CD4-positive, alpha-beta T cell (primary cell): ENCODE data around the gene NFYB. TPM values are rescaled to one million over a fixed set of nuclear protein-coding genes. Genes with fewer than 3 reads are reported as not detected.

ENCODE experiments used
- ATAC-seq: fragments of 200-7000 bp; cut with Tn5 transposase; one replicate; pipeline ENCODE4 v1.10.0; 2022; ENCODE audit warnings: mild to moderate bottlenecking; ENCODE audit not compliant: poor library complexity
- CTCF ChIA-PET: fragments of 350-600 bp; sonication (Branson Sonifier 250); formaldehyde crosslinking; loops from one replicate; lab custom pipeline; 2021; ENCODE audit warnings: antibody characterized with exemption, inconsistent platforms; lab: Charles Lee
- POLR2A ChIA-PET: fragments of 350-600 bp; sonication (Branson Sonifier 250); formaldehyde crosslinking; loops from one replicate; lab custom pipeline; 2021; ENCODE audit warnings: antibody characterized with exemption, inconsistent platforms; lab: Charles Lee
- DNase-seq, 14 experiments: peaks; one replicate each; pipeline ENCODE4 v3.0.0-alpha.2; 2013 to 2020; ENCODE audit warnings: mixed read lengths in 2 of 14
- H3K27ac ChIP-seq, 2 donors: one replicate each; pipeline versions ENCODE4 v1.5.1 to v1.7.0; 2013; ENCODE audit warnings: low read length in 2 of 2, low read depth in 1 of 2, mild to moderate bottlenecking in 1 of 2
- H3K27me3 ChIP-seq, 2 experiments: 1 replicate in 1 of 2; 2 replicates in 1 of 2; pipeline versions ENCODE4 v1.6.1 to v1.7.0; 2013; ENCODE audit warnings: low read length in 2 of 2, control low read depth in 1 of 2, mild to moderate bottlenecking in 1 of 2, moderate library complexity in 1 of 2; ENCODE audit not compliant: insufficient read depth in 2 of 2, control insufficient read depth in 1 of 2
- H3K36me3 ChIP-seq: one replicate; pipeline ENCODE4 v1.6.1; 2013; ENCODE audit warnings: low read length, control low read depth; ENCODE audit not compliant: insufficient read depth
- H3K4me1 ChIP-seq: one replicate; pipeline ENCODE4 v1.6.1; 2013; ENCODE audit warnings: low read length, control low read depth; ENCODE audit not compliant: insufficient read depth
- H3K4me3 ChIP-seq: one replicate; pipeline ENCODE4 v1.5.1; 2013; ENCODE audit warnings: mild to moderate bottlenecking, low read length, moderate library complexity
- H3K9me3 ChIP-seq, 2 experiments: 1 replicate in 1 of 2; 2 replicates in 1 of 2; pipeline versions ENCODE4 v1.6.1 to v1.7.0; 2013; ENCODE audit warnings: low read length in 2 of 2, mild to moderate bottlenecking in 2 of 2, control low read depth in 1 of 2, moderate library complexity in 1 of 2; ENCODE audit not compliant: control insufficient read depth in 1 of 2, insufficient read depth in 1 of 2
- H3K27ac Mint-ChIP-seq: one replicate; pipeline ENCODE4 v1.8.0; 2020; ENCODE audit warnings: mixed read lengths
- H3K27me3 Mint-ChIP-seq: one replicate; pipeline ENCODE4 v1.8.0; 2021; ENCODE audit warnings: mixed read lengths
- H3K36me3 Mint-ChIP-seq: one replicate; pipeline ENCODE4 v1.8.0; 2021; ENCODE audit warnings: low read depth, mixed read lengths
- H3K4me1 Mint-ChIP-seq: one replicate; pipeline ENCODE4 v1.8.0; 2021; ENCODE audit warnings: low read depth, mixed read lengths
- H3K4me3 Mint-ChIP-seq: one replicate; pipeline ENCODE4 v1.8.0; 2020; ENCODE audit warnings: mild to moderate bottlenecking, mixed read lengths
- H3K9me3 Mint-ChIP-seq: one replicate; pipeline ENCODE4 v1.8.0; 2020; ENCODE audit warnings: mixed read lengths
- intact Hi-C, 2 experiments: fragments of 100-400 bp; cut with DNase I in 1 of 2; cut with micrococcal nuclease in 1 of 2; formaldehyde crosslinking; loops; one replicate each; pipeline versions ENCODE4 v1.15.1 to v1.9.0; 2023 to 2025; cut with DNase I, micrococcal nuclease
- total RNA-seq, 174 experiments: library from RNA in 2 of 174; stranded (reverse) in 2 of 174; gene quantifications; one replicate each; pipeline ENCODE4 v1.2.3 and lab custom pipeline; 2021 to 2026
- TF ChIP-seq, protein P1 (sequence below): fragments of 200-600 bp; IDR thresholded peaks from one replicate; pipeline ENCODE4 v1.8.0; 2022; ENCODE audit warnings: antibody characterized with exemption, mild to moderate bottlenecking

Gene NFYB
- total RNA-seq, 2 experiments from 2014 or later: 12.8 to 14.6 TPM

DNA sequence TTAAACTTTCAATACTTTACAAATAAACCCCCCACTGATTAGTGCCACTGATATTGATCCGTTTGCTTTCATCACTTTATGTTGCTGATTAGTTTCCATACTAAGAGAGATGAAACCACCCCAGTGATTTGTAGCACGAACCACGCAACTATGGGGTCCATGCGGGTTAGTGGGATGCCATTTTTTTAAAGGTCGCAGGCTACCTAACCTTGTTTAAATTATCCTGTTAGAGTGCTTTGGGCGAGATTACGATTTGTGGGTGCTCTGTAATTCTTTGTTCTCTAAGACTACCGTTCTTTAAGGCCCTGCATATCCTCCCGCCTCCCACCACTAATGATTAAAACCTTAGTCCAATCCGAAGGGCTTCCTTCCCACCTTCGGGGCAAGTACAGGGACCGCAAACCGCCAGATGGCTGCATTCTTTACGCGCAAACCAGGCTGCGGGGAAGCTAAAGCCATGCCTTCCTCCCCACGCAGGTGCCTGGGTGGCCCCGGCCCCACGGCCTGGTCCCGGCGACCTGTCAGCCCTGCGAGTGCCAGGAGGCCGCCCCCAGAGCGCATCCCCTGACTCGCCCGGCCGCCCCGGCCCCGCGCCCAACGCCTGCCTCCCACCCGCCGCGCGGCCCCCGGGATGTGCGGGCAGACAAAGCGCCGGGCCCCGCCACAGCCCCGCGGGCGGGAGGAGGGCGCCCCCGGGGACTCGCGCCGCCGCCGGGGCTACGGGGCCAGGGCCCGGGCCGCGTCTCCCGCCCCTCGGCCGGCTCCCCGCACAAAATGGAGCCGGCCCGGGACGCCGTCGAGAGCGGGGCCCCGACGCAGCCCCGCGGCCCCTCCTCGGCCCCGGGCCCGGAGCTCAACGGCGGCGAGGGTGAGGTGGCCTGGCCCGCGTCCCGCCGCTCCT, 759 bp downstream of the NFYB start:
- ATAC-seq: peak; percentile 8
- Mint-ChIP-seq H3K27me3 (no peaks in the 10 kb centered on the region), H3K4me3 (peak overlapping the region; percentile 93), H3K27ac (peak overlapping the region; percentile 80), H3K4me1 (peaks cover 5% of the 10 kb centered on the region), H3K9me3 (no peaks in the 10 kb centered on the region), H3K36me3 (peaks cover 5% of the 10 kb centered on the region)
- Histone ChIP-seq H3K27ac (peak overlapping the region in 1 of 2 donors; percentile 43), H3K36me3 (peaks cover 28% of the 10 kb centered on the region), H3K9me3 (no peaks in the 10 kb centered on the region), H3K27me3 (no peaks in the 10 kb centered on the region), H3K4me1 (peaks cover 18% of the 10 kb centered on the region), H3K4me3 (peak overlapping the region; percentile 63)
- DNase-seq: peak in 13 of 14 experiments; percentile 11 to 77 (median 30)
- TF ChIP-seq, protein P1, sequence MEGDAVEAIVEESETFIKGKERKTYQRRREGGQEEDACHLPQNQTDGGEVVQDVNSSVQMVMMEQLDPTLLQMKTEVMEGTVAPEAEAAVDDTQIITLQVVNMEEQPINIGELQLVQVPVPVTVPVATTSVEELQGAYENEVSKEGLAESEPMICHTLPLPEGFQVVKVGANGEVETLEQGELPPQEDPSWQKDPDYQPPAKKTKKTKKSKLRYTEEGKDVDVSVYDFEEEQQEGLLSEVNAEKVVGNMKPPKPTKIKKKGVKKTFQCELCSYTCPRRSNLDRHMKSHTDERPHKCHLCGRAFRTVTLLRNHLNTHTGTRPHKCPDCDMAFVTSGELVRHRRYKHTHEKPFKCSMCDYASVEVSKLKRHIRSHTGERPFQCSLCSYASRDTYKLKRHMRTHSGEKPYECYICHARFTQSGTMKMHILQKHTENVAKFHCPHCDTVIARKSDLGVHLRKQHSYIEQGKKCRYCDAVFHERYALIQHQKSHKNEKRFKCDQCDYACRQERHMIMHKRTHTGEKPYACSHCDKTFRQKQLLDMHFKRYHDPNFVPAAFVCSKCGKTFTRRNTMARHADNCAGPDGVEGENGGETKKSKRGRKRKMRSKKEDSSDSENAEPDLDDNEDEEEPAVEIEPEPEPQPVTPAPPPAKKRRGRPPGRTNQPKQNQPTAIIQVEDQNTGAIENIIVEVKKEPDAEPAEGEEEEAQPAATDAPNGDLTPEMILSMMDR: no peak
- intact Hi-C loops: loop anchor here (2.0 to 5.0 kb wide), 4 partner anchors 72 to 210 kb away; partner anchors contain the start of genes EID3 (in 1 of the 2), HCFC2 (in 1 of the 2) and TXNRD1 (in 1 of the 2)
- CTCF ChIA-PET: interaction anchor here (0.9 kb wide), 1 partner anchor 151 kb away, joined by 3 read pairs; no protein-coding TSS in a partner anchor
- POLR2A ChIA-PET: interaction anchor here (0.6 to 3.7 kb wide), 24 partner anchors 10 to 1099 kb away, joined by 3 to 52 read pairs (median 6); partner anchors contain the start of genes APPL2, EID3, HCFC2 and HSP90B1

DNA sequence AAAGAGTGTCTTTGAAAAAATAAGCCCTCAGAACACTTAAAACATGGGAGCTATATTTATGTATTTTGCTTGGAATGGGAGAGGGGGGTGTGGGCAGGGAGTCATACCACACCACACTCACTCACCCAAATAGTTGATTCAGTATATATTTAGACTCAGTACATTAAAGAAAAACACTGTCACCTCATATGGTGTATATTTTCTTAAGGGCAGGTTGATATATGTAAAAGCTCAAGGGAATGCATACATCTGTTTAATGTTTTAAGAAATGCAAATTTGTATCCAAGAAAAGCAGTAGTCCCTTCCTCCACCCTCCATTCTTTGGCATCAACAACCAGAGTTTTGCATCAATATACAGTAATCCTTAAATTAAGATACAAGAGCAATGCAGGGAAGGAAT, 1.4 kb downstream of the NFYB start:
- Histone ChIP-seq H3K27me3 (no peaks in the 10 kb centered on the region), H3K9me3 (no peaks in the 10 kb centered on the region), H3K36me3 (peaks cover 34% of the 10 kb centered on the region), H3K4me3 (peak overlapping the region; percentile 63), H3K27ac (no peak overlapping the region), H3K4me1 (peaks cover 18% of the 10 kb centered on the region)
- Mint-ChIP-seq H3K27me3 (no peaks in the 10 kb centered on the region), H3K27ac (peak overlapping the region; percentile 80), H3K36me3 (peaks cover 12% of the 10 kb centered on the region), H3K4me3 (peak overlapping the region; percentile 93), H3K9me3 (no peaks in the 10 kb centered on the region), H3K4me1 (peaks cover 8% of the 10 kb centered on the region)
- CTCF ChIA-PET: no interaction called here
- intact Hi-C loops: loop anchor here (2.0 to 5.0 kb wide), 4 partner anchors 72 to 209 kb away; partner anchors contain the start of genes EID3 (in 1 of the 2), HCFC2 (in 1 of the 2) and TXNRD1 (in 1 of the 2)
- ATAC-seq (no peak), DNase-seq (peak in 1 of 14 experiments; percentile 6)
- POLR2A ChIA-PET: interaction anchor here (0.9 to 3.7 kb wide), 8 partner anchors 9 to 1099 kb away, joined by 3 to 52 read pairs (median 10); partner anchors contain the start of genes APPL2, HCFC2, HSP90B1 and TDG
- TF ChIP-seq, protein P1: no peak

DNA sequence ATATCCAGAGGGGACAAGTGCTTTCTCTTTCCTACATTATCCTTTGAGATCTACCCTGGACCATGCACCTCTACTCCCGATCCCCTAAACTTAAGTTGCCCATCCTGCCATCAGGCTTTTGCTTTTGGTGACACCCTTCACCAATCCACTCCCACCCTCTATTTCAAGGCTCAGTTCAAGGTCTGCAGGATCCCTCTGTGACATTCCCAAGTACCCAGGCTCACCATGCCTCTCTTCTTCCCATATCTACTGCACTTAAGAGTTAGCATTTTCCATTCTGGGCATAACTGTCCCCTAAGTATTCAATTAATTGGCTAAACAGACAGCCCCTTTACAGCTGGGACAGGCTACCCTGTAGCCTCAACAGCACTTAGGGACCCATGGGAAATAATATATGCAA, 3.1 kb downstream of the NFYB start:
- ATAC-seq: no peak
- POLR2A ChIA-PET: interaction anchor here (0.6 kb wide), 2 partner anchors 26 to 69 kb away, joined by 3 read pairs; no protein-coding TSS in a partner anchor
- Histone ChIP-seq H3K27ac (no peak overlapping the region), H3K4me1 (peaks cover 18% of the 10 kb centered on the region), H3K27me3 (no peaks in the 10 kb centered on the region), H3K9me3 (no peaks in the 10 kb centered on the region), H3K4me3 (no peak overlapping the region), H3K36me3 (peaks cover 48% of the 10 kb centered on the region)
- peaks cover 21% of the 10 kb centered on the region for H3K4me1 Mint-ChIP-seq
- peaks cover 26% of the 10 kb centered on the region for H3K36me3 Mint-ChIP-seq
- no peak overlapping the region for H3K4me3 Mint-ChIP-seq
- no peaks in the 10 kb centered on the region for H3K9me3 Mint-ChIP-seq
- intact Hi-C loops: loop anchor here (5.0 kb wide), 3 partner anchors 82 to 208 kb away; partner anchors contain the start of genes EID3 (in 1 of the 2) and TXNRD1 (in 1 of the 2)
- CTCF ChIA-PET: no interaction called here
- H3K27me3 Mint-ChIP-seq: no peaks in the 10 kb centered on the region
- no peak overlapping the region for H3K27ac Mint-ChIP-seq
- TF ChIP-seq, protein P1: no peak
- DNase-seq: no peak
